WTC11 (cell line): Measurements from ENCODE around the gene ADARB2.

Experiments used
- MYBL2 ChIP-seq: sonication (generic); formaldehyde crosslinking; IDR thresholded peaks from 2 replicates; pipeline ENCODE4 v1.8.1; 2023; ENCODE audit warnings: mild to moderate bottlenecking, moderate library complexity, missing genetic modification reagents
- TF ChIP-seq, protein P1 (sequence below): fragments of 200-600 bp; IDR thresholded peaks from 2 replicates; pipeline ENCODE4 v1.8.0; 2022; ENCODE audit warnings: antibody characterized with exemption
- TF ChIP-seq, protein P2 (sequence below): sonication (generic); formaldehyde crosslinking; IDR thresholded peaks from 2 replicates; pipeline ENCODE4 v1.8.1; 2022; ENCODE audit warnings: low read depth, mild to moderate bottlenecking, moderate library complexity, missing genetic modification reagents, borderline replicate concordance

DNA sequence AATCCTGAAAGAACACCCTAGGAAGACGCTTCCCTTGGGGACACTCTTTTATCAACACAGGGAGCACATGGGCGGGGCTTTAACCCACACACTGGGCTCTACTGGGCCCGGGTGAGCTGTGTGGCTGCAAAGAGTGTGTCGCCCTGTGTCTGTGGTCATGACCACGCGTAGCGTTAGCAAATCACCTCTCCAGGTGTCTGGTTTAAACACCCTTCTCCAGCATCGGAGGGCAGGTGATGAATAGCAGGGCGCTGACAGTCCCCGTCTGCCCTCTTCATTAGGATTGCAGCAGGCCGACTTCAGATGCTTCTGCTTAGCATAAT is 127.7 kb downstream of the ADARB2 start:
- TF ChIP-seq, protein P1, sequence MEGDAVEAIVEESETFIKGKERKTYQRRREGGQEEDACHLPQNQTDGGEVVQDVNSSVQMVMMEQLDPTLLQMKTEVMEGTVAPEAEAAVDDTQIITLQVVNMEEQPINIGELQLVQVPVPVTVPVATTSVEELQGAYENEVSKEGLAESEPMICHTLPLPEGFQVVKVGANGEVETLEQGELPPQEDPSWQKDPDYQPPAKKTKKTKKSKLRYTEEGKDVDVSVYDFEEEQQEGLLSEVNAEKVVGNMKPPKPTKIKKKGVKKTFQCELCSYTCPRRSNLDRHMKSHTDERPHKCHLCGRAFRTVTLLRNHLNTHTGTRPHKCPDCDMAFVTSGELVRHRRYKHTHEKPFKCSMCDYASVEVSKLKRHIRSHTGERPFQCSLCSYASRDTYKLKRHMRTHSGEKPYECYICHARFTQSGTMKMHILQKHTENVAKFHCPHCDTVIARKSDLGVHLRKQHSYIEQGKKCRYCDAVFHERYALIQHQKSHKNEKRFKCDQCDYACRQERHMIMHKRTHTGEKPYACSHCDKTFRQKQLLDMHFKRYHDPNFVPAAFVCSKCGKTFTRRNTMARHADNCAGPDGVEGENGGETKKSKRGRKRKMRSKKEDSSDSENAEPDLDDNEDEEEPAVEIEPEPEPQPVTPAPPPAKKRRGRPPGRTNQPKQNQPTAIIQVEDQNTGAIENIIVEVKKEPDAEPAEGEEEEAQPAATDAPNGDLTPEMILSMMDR = no peak
- TF ChIP-seq, protein P2, sequence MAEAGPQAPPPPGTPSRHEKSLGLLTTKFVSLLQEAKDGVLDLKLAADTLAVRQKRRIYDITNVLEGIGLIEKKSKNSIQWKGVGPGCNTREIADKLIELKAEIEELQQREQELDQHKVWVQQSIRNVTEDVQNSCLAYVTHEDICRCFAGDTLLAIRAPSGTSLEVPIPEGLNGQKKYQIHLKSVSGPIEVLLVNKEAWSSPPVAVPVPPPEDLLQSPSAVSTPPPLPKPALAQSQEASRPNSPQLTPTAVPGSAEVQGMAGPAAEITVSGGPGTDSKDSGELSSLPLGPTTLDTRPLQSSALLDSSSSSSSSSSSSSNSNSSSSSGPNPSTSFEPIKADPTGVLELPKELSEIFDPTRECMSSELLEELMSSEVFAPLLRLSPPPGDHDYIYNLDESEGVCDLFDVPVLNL = no peak
- TF ChIP-seq MYBL2 = no peak
